GM18870 (cell line): ENCODE data around the gene CCL17.
"Not testable (repeated sequence)": the region's sequence is repeated elsewhere in the genome, so short reads cannot be mapped to it uniquely, and the experiment has no call there.

Experiments used
- ATAC-seq: cut with Tn5 transposase; IDR thresholded peaks from one replicate; pipeline ENCODE4 v1.9.1; 2021; ENCODE audit warnings: moderate library complexity; ENCODE audit not compliant: unreplicated experiment

CCL17 gene

GRCh38 chr16:57427824-57428223 lies 23.3 kb downstream of the CCL17 start:
- no peak for ATAC-seq

GRCh38 chr16:57430955-57431354 lies 26.4 kb downstream of the CCL17 start:
- no peak for ATAC-seq

GRCh38 chr16:57432505-57432904 lies 27.9 kb downstream of the CCL17 start:
- ATAC-seq = no peak

GRCh38 chr16:57432989-57433388 lies 28.4 kb downstream of the CCL17 start:
- ATAC-seq = no peak

- no peak for ATAC-seq
Measured at GRCh38 chr16:57434003-57434402, 29.4 kb downstream of the CCL17 start.

GRCh38 chr16:57435838-57436237 lies 31.3 kb downstream of the CCL17 start:
- no peak for ATAC-seq

GRCh38 chr16:57439947-57440346 lies 35.4 kb downstream of the CCL17 start:
- ATAC-seq = not testable (repeated sequence)

GRCh38 chr16:57440551-57440950 lies 36.0 kb downstream of the CCL17 start:
- ATAC-seq = not testable (repeated sequence)

- ATAC-seq = no peak
Measured at GRCh38 chr16:57444711-57445110, 40.1 kb downstream of the CCL17 start.

- no peak for ATAC-seq
Measured at GRCh38 chr16:57445510-57445909, 40.9 kb downstream of the CCL17 start.

GRCh38 chr16:57446531-57447185 lies 42.1 kb downstream of the CCL17 start:
- ATAC-seq = peak; percentile 23

GRCh38 chr16:57447186-57447962 lies 42.8 kb downstream of the CCL17 start, which contains the start of the genes CIAPIN1 and COQ9:
Gene CIAPIN1, minus strand, starts transcription at chr16:57447385. Its CDS starts 6,457 bp downstream, at chr16:57440928.
Gene COQ9, plus strand, starts transcription at chr16:57447479. Its CDS starts 27 bp downstream, at chr16:57447506.
- peak; percentile 70 for ATAC-seq

GRCh38 chr16:57452021-57452420 lies 47.5 kb downstream of the CCL17 start:
- ATAC-seq = no peak

- ATAC-seq = no peak
Measured at GRCh38 chr16:57462209-57462977, 57.8 kb downstream of the CCL17 start, which contains the start of gene POLR2C. Gene POLR2C, plus strand, starts transcription at chr16:57462679. Its CDS starts 46 bp downstream, at chr16:57462725.

- no peak for ATAC-seq
Measured at GRCh38 chr16:57462978-57463362, 58.4 kb downstream of the CCL17 start.

GRCh38 chr16:57464523-57464922 lies 60.0 kb downstream of the CCL17 start:
- ATAC-seq = no peak
